A549 (cell line): Measurements from ENCODE around the gene RSPH9. TPM values are rescaled to one million over a fixed set of nuclear protein-coding genes. Genes with fewer than 3 reads are reported as not detected.

ENCODE experiments used
- ATAC-seq, 2 experiments: fragments of 200-7000 bp in 1 of 2; fragments of >200 bp in 1 of 2; cut with Nextera tagmentation in 1 of 2; cut with Tn5 transposase in 1 of 2; 3 replicates each; pipeline versions ENCODE4 v1.8.0 to v1.9.1; 2018 to 2020; ENCODE audit warnings: mild to moderate bottlenecking in 1 of 2, moderate library complexity in 1 of 2
- CTCF ChIA-PET: fragments of 300-600 bp; sonication (Branson Sonifier 250); formaldehyde crosslinking; extraction: SDS; loops from one replicate; lab custom pipeline; 2021; ENCODE audit warnings: antibody characterized with exemption, inconsistent platforms; lab: Yijun Ruan, JAX
- POLR2A ChIA-PET: fragments of 350-600 bp; formaldehyde crosslinking; extraction: SDS; loops from one replicate; lab custom pipeline; 2021; ENCODE audit warnings: antibody characterized with exemption, inconsistent platforms; lab: Yijun Ruan, JAX
- DNase-seq, 2 experiments: peaks; one replicate each; pipeline versions ENCODE4 v3.0.0 to v3.0.0-alpha.2; 2011 to 2016; ENCODE audit warnings: low read depth in 1 of 2, low spot score in 1 of 2
- FAIRE-seq: peaks from 2 replicates; lab custom pipeline; 2011; peaks lifted over from hg19 to GRCh38; lab: Jason Lieb, UNC
- H3K27ac ChIP-seq, 2 experiments: fragments of >200 bp; sonication (Bioruptor Twin); formaldehyde crosslinking; 3 replicates each; pipeline ENCODE4 v1.5.1; 2016 to 2017
- H3K4me1 ChIP-seq: fragments of >200 bp; sonication (Bioruptor Twin); formaldehyde crosslinking; 3 replicates; pipeline ENCODE4 v1.6.1; 2016
- H3K4me2 ChIP-seq: fragments of >200 bp; sonication (Bioruptor Twin); formaldehyde crosslinking; 3 replicates; pipeline ENCODE4 v1.6.1; 2016
- H3K4me3 ChIP-seq: fragments of >200 bp; sonication (Bioruptor Twin); formaldehyde crosslinking; 3 replicates; pipeline ENCODE4 v1.5.1; 2016
- H3K9me3 ChIP-seq: fragments of >200 bp; sonication (Bioruptor Twin); formaldehyde crosslinking; 3 replicates; pipeline ENCODE4 v1.6.1; 2016
- CEBPB ChIP-seq, 2 experiments: fragments of >200 bp in 1 of 2; sonication (Bioruptor Twin) in 1 of 2; formaldehyde crosslinking in 1 of 2; IDR thresholded peaks; 2 replicates each; pipeline ENCODE4 v1.6.1; 2012 to 2016
- CHD2 ChIP-seq: fragments of 150-350 bp; IDR thresholded peaks from 2 replicates; pipeline ENCODE4 v1.6.1; 2014; ENCODE audit warnings: low read length; ENCODE audit not compliant: partially characterized antibody
- CHD4 ChIP-seq: fragments of 200-600 bp; sonication (generic); IDR thresholded peaks from 2 replicates; pipeline ENCODE4 v1.6.1; 2016; ENCODE audit warnings: antibody characterized with exemption, mild to moderate bottlenecking, borderline replicate concordance
- ELK1 ChIP-seq: fragments of 150-350 bp; IDR thresholded peaks from 2 replicates; pipeline ENCODE4 v1.6.1; 2014; ENCODE audit warnings: low read depth, mild to moderate bottlenecking, low read length
- FOXS1 ChIP-seq: fragments of 250-450 bp; sonication (Bioruptor Pico); IDR thresholded peaks from 2 replicates; pipeline ENCODE4 v1.5.0; 2020; ENCODE audit warnings: mild to moderate bottlenecking, moderate library complexity
- GATA3 ChIP-seq: IDR thresholded peaks from 2 replicates; pipeline ENCODE4 v1.6.1; 2012; ENCODE audit warnings: borderline replicate concordance
- HEYL ChIP-seq: fragments of 250-450 bp; sonication (Bioruptor Pico); IDR thresholded peaks from 2 replicates; pipeline ENCODE4 v1.8.0; 2021; ENCODE audit warnings: mild to moderate bottlenecking, moderate library complexity
- HMGXB4 ChIP-seq: fragments of 250-450 bp; sonication (Bioruptor Pico); IDR thresholded peaks from 2 replicates; pipeline ENCODE4 v1.5.0; 2021; ENCODE audit warnings: mild to moderate bottlenecking, moderate library complexity, borderline replicate concordance
- HOXB13 ChIP-seq: fragments of 250-450 bp; sonication (Bioruptor Pico); IDR thresholded peaks from 2 replicates; pipeline ENCODE4 v1.5.0; 2020; ENCODE audit warnings: low read depth, mild to moderate bottlenecking, moderate library complexity
- JUNB ChIP-seq: fragments of >200 bp; sonication (Bioruptor Twin); formaldehyde crosslinking; IDR thresholded peaks from 2 replicates; pipeline ENCODE4 v1.6.1; 2016
- KDM1A ChIP-seq: fragments of 200-600 bp; sonication (generic); IDR thresholded peaks from 2 replicates; pipeline ENCODE4 v1.6.1; 2016; ENCODE audit warnings: low read depth, mild to moderate bottlenecking
- POLR2A ChIP-seq: IDR thresholded peaks from 2 replicates; pipeline ENCODE4 v1.6.1; 2012; ENCODE audit warnings: mild to moderate bottlenecking, low read length
- RAD21 ChIP-seq, 2 experiments: fragments of >200 bp in 1 of 2; sonication (Bioruptor Twin) in 1 of 2; formaldehyde crosslinking in 1 of 2; IDR thresholded peaks in 1 of 2; conservative IDR thresholded peaks in 1 of 2; 2 replicates in 1 of 2; 3 replicates in 1 of 2; pipeline ENCODE4 v1.6.1; 2012 to 2018; ENCODE audit warnings: inconsistent platforms in 1 of 2
- RARB ChIP-seq: fragments of 250-450 bp; sonication (Bioruptor Pico); IDR thresholded peaks from 2 replicates; pipeline ENCODE4 v1.8.0; 2021; ENCODE audit warnings: mild to moderate bottlenecking, moderate library complexity
- RCOR1 ChIP-seq: fragments of 150-350 bp; IDR thresholded peaks from 2 replicates; pipeline ENCODE4 v1.6.1; 2014; ENCODE audit warnings: antibody characterized with exemption, low read length, low read depth
- RNF2 ChIP-seq: fragments of 200-600 bp; sonication (generic); IDR thresholded peaks from 2 replicates; pipeline ENCODE4 v1.6.1; 2016; ENCODE audit warnings: low read depth, mild to moderate bottlenecking, antibody characterized with exemption, moderate library complexity, borderline replicate concordance
- SMC3 ChIP-seq: fragments of >200 bp; sonication (Bioruptor Twin); formaldehyde crosslinking; IDR thresholded peaks from 3 replicates; pipeline ENCODE4 v1.6.1; 2018; ENCODE audit warnings: inconsistent platforms
- ZC3H11A ChIP-seq: fragments of 450-650 bp; IDR thresholded peaks from 2 replicates; pipeline ENCODE4 v1.6.1; 2014; ENCODE audit warnings: antibody characterized with exemption, mild to moderate bottlenecking
- ZNF302 ChIP-seq: fragments of 250-450 bp; sonication (Bioruptor Pico); IDR thresholded peaks from 2 replicates; pipeline ENCODE4 v1.9.0; 2021; ENCODE audit warnings: inconsistent platforms, mild to moderate bottlenecking, moderate library complexity
- WGBS: methylation state at CpG from one replicate; pipeline ENCODE4 v1.1.6; 2017; ENCODE audit errors: missing lambda C conversion rate; 5-methylcytosine and 5-hydroxymethylcytosine counted together
- polyA plus RNA-seq, 4 experiments: library from polyadenylated mRNA; depleted of rRNA in 3 of 4; stranded (reverse); fragments of >200 nt; fragmentation: RNase III in 1 of 4; extraction: RNeasy Plus Mini Kit Qiagen cat#74134 plus additional on column Dnase treatment in 1 of 4; gene quantifications; 2 replicates in 3 of 4; 3 replicates in 1 of 4; pipeline ENCODE4 v1.2.3, GENCODE V29; 2011 to 2017
- TF ChIP-seq, protein P1 (sequence below): fragments of 200-600 bp; sonication (generic); IDR thresholded peaks from 2 replicates; pipeline ENCODE4 v1.6.1; 2016; ENCODE audit warnings: antibody characterized with exemption, mild to moderate bottlenecking, moderate library complexity
- TF ChIP-seq, protein P2 (sequence below): fragments of >200 bp; sonication (Bioruptor Twin); formaldehyde crosslinking; IDR thresholded peaks from 2 replicates; pipeline ENCODE4 v1.6.1; 2016

The RSPH9 gene
- polyA plus RNA-seq, 2 of the 4 experiments (the other 2 are of a cell fraction): 0.14 to 0.18 TPM

- TF ChIP-seq RNF2: no peak
- TF ChIP-seq SMC3: no peak
- no peak for TF ChIP-seq HMGXB4 (CRISPR knock-in tag)
These were observed 31.0 kb upstream of the RSPH9 start (continued) for GRCh38 chr6:43613721-43614395.

- no peaks in the 10 kb centered on the region for H3K9me3 ChIP-seq
- POLR2A ChIA-PET: no interaction called here
- no peak for TF ChIP-seq HEYL
- no peak for TF ChIP-seq HOXB13 (CRISPR knock-in tag)
- TF ChIP-seq GATA3: no peak
- TF ChIP-seq POLR2A: no peak
- TF ChIP-seq RCOR1: no peak
- no peak for TF ChIP-seq KDM1A
- no peak for TF ChIP-seq ZNF302 (CRISPR knock-in tag)
- TF ChIP-seq, protein P1, sequence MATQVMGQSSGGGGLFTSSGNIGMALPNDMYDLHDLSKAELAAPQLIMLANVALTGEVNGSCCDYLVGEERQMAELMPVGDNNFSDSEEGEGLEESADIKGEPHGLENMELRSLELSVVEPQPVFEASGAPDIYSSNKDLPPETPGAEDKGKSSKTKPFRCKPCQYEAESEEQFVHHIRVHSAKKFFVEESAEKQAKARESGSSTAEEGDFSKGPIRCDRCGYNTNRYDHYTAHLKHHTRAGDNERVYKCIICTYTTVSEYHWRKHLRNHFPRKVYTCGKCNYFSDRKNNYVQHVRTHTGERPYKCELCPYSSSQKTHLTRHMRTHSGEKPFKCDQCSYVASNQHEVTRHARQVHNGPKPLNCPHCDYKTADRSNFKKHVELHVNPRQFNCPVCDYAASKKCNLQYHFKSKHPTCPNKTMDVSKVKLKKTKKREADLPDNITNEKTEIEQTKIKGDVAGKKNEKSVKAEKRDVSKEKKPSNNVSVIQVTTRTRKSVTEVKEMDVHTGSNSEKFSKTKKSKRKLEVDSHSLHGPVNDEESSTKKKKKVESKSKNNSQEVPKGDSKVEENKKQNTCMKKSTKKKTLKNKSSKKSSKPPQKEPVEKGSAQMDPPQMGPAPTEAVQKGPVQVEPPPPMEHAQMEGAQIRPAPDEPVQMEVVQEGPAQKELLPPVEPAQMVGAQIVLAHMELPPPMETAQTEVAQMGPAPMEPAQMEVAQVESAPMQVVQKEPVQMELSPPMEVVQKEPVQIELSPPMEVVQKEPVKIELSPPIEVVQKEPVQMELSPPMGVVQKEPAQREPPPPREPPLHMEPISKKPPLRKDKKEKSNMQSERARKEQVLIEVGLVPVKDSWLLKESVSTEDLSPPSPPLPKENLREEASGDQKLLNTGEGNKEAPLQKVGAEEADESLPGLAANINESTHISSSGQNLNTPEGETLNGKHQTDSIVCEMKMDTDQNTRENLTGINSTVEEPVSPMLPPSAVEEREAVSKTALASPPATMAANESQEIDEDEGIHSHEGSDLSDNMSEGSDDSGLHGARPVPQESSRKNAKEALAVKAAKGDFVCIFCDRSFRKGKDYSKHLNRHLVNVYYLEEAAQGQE: no peak
- TF ChIP-seq RAD21 (conservative IDR thresholded peaks at IDR 0.05 in 1 of 2, IDR thresholded peaks at IDR 0.05 in 1 of 2): no peak
- TF ChIP-seq CEBPB (IDR thresholded peaks at IDR 0.05): no peak
- TF ChIP-seq, all 56 proteins: peak for 0
- WGBS: 73% methylated on average over 3 of the region's 3 CpGs
- Histone ChIP-seq H3K27ac (no peak overlapping the region), H3K4me2 (no peak overlapping the region), H3K4me3 (no peak overlapping the region), H3K4me1 (no peaks in the 10 kb centered on the region)
- DNase-seq (no peak), ATAC-seq (no peak), FAIRE-seq (no peak)
- CTCF ChIA-PET: interaction anchor here (1.3 to 2.1 kb wide), 2 partner anchors 10 to 155 kb away, joined by 4 to 11 read pairs; no protein-coding TSS in a partner anchor
These were observed 30.5 kb upstream of the RSPH9 start for GRCh38 chr6:43614396-43614730.

- Histone ChIP-seq H3K4me1 (no peaks in the 10 kb centered on the region), H3K4me3 (no peak overlapping the region), H3K9me3 (no peaks in the 10 kb centered on the region), H3K4me2 (no peak overlapping the region), H3K27ac (no peak overlapping the region)
- POLR2A ChIA-PET: no interaction called here
- FAIRE-seq: no peak
- CTCF ChIA-PET: no interaction called here
- ATAC-seq: no peak
- 98% methylated on average over 9 of the region's 9 CpGs for WGBS
- no peak for TF ChIP-seq ZC3H11A
- no peak for TF ChIP-seq RARB
- no peak for TF ChIP-seq JUNB
- TF ChIP-seq KDM1A: no peak
- no peak for TF ChIP-seq FOXS1 (CRISPR knock-in tag)
- no peak for TF ChIP-seq CHD2
- no peak for TF ChIP-seq CHD4
- no peak for TF ChIP-seq ELK1
- TF ChIP-seq, protein P2, sequence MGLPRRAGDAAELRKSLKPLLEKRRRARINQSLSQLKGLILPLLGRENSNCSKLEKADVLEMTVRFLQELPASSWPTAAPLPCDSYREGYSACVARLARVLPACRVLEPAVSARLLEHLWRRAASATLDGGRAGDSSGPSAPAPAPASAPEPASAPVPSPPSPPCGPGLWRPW: no peak
- DNase-seq: no peak
These were observed 27.9 kb upstream of the RSPH9 start for GRCh38 chr6:43616725-43617472.
